ENCODE measurements around the gene TMTC2.

TMTC2 gene

GRCh38 chr12:83156815-83157214 lies 470.1 kb downstream of the TMTC2 start:
- no peak for DNase-seq

GRCh38 chr12:83157604-83158003 lies 470.9 kb downstream of the TMTC2 start:
- DNase-seq = no peak

GRCh38 chr12:83158613-83159207 lies 472.0 kb downstream of the TMTC2 start:
- no peak for DNase-seq

- no peak for DNase-seq
Measured at GRCh38 chr12:83161456-83161855, 474.8 kb downstream of the TMTC2 start.

- no peak for DNase-seq
Measured at GRCh38 chr12:83168751-83169150, 482.0 kb downstream of the TMTC2 start.

GRCh38 chr12:83172441-83172840 lies 485.7 kb downstream of the TMTC2 start:
- DNase-seq = no peak

- no peak for DNase-seq
Measured at GRCh38 chr12:83172866-83173649, 486.4 kb downstream of the TMTC2 start.

- no peak for DNase-seq
Measured at GRCh38 chr12:83179999-83180398, 493.3 kb downstream of the TMTC2 start.

- no peak for DNase-seq
Measured at GRCh38 chr12:83181074-83181473, 494.4 kb downstream of the TMTC2 start.

- DNase-seq = no peak
Measured at GRCh38 chr12:83183132-83183531, 496.4 kb downstream of the TMTC2 start.

All from activated CD4-positive, alpha-beta T cell treated with anti-CD3 and anti-CD28 coated beads, Interleukin-2, amount 50 U/mL, for 1 hour (primary cell).